HG03442 (cell line): Measurements from ENCODE around the gene KLHL3.

Experiments used
- ATAC-seq: cut with Tn5 transposase; IDR thresholded peaks from one replicate; pipeline ENCODE4 v1.9.1; 2021; ENCODE audit warnings: mild to moderate bottlenecking, moderate library complexity; ENCODE audit not compliant: unreplicated experiment

Gene KLHL3

DNA sequence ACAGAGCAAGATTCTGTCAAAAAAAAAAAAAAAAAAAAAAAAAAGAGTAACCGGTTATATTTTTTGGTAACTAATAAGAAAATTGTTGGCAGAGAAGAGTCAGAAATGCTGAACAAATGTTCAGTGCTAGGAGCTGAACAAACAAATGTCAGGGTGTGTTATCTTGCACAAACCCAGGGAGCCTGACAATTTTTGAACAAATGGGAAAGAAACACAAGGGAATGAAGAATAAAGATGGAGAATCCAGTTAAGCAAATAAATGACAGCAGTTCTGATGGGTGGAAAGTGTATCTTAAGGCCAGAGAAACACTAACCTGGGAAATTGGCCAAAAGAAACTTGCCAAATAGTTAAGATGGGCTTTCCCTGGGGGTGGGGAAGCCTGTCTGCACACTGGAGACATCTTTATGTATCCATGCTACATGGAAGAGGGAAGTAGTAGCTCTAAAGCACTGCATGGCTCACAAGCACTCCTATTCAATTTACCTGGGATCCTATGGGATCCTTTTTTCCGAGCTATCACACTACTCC lies 23.7 kb downstream of the KLHL3 start:
- no peak for ATAC-seq

DNA sequence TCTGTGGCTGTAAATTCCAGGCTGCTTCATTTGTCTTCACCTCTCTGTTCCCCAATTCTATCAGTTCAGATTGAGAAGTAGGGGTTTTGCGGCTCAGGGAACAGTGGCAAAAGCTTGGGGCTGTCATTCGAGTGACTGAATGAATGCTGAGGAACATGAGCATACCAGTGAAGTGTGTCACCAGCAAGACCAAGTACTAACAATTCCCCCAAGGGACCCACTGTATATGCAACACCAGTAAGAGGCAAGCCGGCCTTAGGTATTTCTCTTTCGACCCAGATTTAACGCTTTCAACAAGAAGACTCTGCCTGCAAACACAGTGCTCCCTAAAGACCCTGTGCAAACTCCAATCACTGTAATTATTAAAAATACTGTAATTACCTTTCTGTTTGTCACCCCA lies 25.8 kb downstream of the KLHL3 start:
- no peak for ATAC-seq

DNA sequence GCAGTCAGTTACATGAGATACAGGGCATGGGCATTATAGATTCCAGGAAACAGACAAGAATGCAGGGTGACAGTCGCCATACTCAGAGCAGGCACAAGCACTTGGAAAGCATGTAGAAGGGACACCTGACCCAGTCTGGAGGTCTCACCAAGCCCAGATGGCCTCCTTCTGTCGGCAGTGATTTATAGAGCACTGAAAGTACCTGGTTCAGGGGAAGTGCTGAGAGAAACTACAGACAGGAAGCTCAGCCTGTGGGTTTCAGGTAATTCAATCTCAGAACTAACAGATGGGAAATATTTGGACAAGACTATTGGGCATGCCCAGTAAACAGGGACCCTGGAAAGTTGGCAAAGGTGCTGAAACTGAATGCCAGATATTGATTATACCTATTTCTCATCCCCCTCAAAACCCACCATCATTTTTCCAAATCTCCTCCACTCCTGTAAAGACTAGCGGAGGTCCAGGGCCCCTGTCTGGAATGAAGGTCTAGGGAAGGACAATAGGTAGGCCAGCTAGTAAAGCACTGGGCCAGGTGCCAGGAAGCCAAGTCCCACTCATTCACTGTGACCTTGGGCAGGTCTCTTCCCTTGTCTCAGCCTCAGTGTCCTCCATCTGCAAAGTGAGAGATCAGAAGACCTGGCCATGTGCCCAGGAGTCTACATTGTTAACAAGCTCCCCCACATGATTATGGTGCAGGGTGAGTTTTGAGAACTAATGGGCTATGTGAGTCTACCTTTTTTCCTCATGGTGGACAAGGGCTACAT lies 26.9 kb downstream of the KLHL3 start:
- ATAC-seq, result no peak

DNA sequence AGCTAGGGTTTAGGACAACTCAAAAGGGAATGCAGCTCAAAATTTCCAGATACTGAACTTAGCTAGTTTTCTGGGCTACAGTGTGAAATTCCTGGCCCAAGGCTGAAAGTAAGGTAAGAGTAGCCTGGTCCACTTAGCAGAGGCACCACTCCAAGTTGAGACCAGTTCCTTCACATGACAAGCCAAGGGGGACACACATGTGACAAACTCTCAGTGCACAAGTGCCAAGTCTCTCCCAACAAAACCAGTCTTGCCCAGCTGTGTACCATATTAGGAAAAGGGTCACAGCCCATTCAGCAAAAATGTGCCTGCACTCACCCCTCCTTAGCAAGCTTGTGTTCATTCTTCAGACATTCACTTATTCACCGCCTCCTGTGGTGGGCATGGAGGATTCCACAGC lies 27.8 kb downstream of the KLHL3 start:
- ATAC-seq, result no peak

DNA sequence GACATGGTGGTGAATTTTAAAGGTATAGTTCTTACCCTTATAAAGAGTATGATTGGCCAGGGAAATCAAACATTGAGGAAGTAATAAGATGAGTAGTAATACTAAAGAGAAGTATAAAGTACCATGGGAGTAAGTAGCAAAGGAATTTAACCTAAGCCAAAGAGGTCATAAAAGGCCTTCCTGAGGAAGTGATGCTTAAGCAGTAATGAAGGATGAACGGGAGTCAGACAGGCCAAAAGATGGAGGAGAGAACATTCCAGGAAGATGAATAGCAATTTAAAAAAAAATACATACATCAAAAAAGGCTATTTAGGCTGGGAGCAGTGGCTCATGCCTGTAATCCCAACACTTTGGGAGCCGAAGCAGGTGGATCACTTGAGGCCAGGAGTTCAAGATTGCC lies 29.0 kb downstream of the KLHL3 start:
- ATAC-seq, result no peak

DNA sequence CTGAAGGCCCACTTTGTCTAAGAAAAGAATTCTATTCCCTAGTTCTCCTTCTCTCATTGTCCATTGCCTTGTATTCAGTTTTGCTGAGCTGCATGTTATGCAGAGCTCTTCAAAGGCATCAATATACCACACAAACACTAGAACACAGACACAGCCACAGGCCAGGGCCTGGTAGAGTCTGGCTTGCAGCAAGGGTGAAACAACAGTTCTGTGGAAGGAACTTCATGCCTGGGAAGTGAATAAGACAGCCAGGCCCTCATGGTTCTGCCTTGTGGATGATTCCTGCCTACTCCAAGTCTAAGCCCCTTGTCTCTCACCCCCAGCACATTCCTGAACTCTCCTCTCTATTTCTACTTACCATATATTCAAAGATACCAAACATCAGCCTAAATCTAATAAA lies 30.8 kb downstream of the KLHL3 start:
- ATAC-seq, result no peak

DNA sequence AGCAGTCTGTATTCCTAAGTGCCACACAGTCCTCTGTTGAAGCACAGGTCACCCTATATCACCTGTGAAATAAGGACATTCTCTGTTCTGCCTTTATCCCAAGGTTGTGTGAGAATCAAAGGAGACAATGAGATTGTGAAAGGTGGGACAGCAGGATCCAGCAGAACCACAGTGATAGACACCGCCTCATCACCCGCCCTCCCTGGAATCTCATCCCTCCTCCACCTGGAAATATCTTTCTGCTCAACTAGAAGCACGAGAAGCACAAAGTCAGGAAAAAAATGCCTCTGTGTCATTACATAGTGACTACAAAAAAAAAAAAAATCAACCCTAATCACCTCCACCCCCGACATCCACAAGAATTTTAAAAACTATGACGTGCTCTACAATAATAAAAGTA lies 32.3 kb downstream of the KLHL3 start:
- ATAC-seq, result no peak

DNA sequence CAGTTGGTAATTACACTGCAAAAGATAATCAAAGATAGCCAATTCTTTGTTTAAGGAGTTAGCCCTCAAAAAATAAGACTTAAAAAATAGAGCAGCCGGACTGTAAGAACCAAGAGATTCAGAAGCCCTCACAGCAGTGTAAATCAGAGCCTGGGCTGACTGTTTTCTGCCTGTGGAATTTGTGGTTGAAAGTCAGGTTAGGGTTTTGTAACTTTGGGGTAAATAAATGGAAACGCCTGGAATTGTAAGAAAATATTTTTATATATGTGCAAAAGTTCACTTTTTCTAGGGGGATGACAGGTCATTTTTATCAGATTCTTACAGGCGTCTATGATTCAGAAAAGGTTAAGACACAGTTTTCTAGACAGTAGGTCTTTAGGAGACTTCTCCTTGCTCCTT lies 35.6 kb downstream of the KLHL3 start:
- no peak for ATAC-seq

DNA sequence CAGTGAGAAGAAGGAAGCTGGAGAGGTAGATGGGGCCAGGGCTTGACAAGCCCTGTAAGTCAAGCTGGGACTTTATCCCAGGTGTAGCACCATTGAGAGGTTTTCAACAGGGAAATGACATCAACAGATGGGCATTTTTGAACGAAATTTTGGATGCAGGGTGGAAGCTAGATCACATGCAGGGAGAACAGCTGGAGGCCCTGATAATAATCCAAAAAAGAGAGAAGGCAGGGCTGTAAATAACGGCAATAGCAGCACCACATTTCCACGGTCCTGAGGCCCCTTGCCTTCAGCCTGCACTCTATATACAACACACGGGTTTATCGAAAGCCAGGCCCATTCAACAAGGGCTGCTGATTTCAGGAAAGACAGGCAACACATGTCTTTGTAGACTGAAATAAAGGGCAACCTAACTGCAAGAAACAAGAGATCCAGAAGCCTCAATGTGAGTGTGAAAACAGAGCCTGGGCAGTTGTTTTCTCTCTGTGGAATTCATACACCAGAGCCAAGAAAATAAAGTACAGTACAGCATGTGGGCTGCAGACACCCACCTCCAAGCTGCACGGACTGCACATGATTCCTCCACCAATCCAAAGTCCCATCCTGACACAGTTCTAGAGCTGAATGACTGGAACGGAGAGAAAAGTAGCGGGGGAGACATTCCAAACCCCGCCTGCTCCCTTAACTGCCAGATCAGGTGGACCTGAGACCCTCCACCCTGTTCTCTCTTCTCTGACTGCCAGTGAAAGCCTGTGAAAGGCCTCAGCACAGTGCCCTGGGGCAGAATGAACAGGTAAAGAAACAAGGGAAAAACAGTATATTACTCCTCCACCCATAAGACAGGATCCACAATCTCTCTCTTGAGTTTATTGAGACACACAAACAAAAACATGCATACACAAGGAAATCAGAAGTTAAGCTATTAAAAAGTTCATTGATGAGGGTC lies 36.3 kb downstream of the KLHL3 start:
- ATAC-seq, result no peak

DNA sequence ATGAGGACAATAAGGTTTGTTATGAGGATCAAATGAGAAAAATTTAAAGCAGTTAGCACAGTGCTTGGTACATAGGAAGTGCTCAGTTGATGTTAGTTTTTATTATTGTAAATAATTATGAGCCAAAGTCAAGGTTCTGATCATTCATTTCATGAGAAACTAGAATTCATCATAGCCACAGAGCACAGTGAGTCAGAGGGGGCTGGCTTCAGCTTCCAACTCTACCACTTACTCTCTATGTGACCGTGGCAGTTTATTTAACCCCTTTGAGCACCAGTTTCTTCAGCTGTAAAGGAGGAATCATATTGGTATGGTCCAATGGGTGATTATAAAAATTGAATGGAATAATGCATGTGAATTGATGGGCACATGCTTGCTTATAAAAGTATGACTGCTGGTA lies 39.4 kb downstream of the KLHL3 start:
- ATAC-seq, result no peak

DNA sequence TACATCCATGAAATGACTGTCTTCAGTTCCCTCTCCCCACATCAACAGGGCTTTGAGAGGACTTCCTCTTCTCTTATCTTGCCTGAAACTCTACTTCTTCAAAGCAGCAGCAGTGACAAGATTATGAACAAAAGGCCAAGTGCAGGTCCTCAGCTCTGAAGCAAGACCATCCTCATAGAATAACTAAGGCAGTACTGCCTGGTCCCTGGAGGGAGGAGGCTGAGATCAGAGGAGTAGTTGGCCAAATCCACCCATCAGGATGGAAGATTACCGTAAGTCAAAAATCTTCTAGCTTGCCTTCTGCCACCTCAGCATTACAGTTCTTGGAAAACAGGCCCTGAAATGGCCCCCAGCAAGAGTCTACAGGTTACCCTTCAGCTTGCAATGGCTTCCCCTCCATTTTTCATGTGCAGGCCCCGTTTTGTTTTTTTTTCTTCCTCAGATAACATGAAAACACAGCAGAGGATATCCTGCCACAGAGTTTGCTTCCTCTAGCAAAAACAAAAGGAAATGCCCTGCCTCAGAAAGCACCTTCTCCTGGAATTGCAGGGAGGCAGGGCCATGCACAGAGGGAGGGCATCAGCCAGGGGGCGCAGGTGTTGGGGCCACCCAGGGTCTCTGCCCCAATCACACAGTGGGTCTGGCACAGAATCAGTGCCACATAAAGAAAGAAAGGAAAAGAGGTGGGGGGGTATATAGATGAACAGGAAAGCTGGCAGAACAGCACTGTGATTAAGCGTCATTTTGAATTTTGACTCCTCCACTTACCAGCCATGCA lies 40.0 kb downstream of the KLHL3 start:
- no peak for ATAC-seq

DNA sequence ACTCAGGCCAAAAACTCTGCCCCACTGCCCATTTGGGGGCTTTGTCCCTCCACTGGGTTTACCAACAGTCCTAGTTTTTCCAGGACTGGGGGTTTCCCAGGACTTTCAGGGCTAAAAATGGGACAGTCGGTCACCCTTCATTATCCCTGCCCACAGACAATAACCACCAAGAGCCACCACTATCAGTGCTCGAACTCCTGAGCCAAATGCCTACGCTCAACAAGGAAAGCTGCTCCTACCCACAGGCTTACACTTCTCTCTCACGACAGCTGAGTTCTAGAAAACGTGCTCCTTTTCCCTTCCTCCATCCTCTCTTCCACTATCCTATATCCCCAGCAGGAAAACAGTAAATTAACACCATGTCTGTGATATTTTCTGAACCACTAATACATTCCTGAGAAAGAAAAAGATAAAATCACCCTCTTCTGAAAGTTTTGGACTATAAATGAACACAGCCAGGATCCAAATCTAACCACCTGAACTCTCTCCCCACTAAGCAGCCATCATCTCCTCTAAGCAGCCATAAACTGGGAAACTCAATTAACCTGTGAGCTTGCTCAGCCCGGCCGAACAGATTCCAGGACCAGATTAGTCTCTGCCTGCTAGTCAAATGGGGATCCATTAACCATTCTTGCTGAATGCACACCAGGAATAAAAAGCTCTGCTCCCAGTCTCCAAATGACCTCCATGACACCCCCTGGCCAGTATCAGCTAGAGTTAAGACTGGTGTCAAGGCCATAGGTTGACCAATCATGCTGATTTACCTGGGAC lies 41.8 kb downstream of the KLHL3 start:
- no peak for ATAC-seq

DNA sequence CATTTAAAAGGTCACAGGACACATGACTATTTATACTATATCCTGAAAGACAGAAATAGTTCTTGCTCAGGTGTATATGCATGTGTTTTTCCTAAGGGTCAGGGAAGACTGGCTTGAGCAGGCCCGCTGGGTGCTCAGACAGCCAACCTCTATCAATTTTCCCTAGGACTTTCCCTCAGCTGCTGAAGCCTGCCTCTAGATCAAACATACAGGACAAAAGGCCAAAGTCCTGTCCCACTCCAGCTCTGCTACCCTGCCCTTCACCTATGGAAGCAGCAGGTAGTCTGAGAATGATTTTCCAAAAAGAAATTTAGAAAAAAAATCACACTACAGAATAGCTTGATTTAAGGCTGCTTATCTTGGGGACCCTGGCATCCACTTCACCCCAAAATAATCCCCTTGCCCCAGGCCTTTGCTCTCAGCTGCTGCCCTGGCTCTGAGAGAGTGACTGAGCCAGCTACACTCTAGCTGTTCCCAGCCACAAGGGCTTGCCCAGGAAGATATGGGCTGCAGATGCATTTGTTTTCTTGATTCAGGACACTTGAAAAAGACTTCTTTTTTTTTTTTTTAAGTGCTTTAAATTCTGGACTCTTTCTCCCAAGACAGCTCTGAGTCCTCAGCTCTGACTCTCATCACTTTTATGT lies 42.5 kb downstream of the KLHL3 start:
- no peak for ATAC-seq

DNA sequence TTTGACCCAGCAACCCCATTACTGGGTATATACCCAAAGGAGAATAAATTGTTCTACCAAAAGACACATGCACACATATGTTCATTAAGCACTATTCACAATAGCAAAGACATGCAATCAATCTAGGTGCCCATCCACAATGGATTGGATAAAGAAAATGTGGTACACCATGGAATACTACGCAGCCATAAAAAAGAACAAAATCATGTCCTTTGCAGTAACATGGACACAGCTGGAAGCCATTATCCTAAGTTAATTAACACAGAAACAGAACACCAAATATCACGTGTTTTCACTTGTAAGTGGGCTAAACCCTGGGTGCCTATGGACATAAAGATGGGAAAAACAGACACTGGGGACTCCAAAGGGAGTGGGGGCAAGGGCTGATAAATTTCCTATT lies 46.6 kb downstream of the KLHL3 start:
- no peak for ATAC-seq

DNA sequence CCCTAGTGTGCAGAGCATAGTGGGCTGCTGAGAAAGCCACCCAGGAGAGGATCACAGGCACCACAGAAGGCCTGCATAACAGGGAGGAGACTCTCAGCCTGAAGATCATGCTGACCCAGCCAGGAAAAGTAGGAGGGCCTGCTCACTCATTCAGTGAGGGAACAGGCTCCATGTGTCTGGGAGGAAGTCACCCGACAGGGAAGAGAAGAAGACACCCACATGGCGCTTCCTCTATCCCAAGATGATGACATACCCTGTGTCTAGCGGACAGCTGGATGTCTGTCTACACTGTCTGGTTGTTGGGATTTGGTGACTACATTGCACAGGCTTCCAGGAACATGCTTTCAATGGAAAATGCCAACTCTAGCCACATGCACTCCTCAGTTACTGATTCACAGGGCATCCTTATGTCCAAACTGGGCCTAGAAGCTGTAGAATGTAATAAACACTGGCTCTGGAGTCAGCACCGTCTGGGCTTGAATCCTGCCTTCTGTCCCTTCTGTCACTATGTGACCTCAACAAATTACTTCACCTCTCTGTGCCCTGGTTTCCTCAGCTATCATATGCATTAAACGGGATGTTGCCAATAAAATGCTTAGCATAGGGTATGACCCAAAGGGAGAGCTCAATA lies 47.6 kb downstream of the KLHL3 start:
- ATAC-seq, result no peak

DNA sequence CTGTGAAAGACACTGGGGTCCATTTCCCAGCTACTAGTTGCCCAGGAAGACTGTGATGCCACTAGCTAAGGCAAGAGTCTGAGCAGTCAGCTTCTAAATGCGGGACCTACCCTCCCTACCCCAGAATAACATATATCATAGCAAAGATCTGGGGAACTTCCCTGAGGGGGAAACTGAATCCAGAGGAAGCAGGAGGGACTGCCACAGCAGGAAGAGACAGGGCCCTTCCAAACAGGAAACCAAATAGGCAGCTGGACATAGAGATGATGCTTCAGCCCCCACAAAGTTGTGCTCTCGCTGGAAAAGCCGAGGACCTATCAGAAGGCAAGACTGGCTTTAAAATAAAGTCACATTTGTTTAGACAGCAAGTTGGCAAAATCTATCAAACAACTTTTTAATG lies 51.1 kb downstream of the KLHL3 start:
- ATAC-seq, result no peak

DNA sequence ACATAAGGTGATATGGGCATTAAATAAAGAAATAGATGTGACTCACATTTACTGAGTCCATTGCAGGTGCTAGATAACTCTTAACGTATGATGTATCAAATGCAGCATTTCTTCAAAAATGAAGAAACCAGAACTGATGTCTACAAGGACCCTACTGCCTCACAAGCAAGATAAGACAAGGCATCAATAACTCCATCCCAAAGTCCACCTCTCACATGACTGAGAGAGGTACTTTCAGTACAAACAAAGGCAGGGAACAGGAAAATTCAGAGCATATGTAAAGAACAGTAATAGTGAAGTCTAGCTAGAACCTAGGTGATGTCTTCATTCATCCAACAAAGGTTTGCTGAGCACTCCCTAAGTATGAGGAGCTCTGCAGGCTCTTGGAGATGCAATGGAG lies 54.7 kb downstream of the KLHL3 start:
- no peak for ATAC-seq

DNA sequence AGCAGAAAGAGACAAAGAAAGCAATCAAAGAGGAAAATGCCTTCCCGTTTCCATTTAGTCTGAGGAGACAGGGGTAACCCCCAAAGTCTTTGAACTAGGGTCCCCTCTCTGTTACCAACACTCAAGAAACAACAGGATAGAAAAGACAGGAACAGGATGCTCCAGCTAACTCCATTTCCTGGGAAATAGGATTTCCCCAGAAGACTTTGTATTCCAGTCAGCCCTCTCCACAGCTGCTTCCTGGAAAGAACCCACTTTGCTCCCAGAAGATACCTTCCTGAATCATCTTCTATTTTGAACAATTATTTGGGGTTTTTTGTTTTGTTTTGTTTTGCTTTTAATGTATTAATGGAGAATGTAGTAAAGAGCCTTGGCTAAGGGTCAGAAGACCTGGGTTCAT lies 56.0 kb downstream of the KLHL3 start:
- ATAC-seq, result no peak

DNA sequence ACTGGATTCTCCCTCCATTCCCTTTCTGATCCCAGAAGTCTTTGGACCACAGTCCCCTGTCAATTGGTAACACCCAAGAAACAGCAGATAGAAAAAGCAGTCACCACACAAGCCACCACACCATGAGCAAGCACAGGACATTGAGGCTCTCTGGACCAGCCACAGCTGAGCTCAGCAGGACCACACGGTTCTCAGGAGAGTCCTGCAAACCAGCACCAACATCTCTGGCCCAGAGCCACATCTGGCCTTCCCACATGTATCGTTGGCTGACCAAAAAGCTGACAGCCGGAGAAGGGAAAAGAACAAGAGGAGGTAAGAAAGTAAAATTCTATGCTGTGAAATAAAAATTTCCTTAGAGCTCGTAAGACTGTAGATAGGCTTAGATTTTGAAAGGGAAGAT lies 56.7 kb downstream of the KLHL3 start:
- no peak for ATAC-seq

DNA sequence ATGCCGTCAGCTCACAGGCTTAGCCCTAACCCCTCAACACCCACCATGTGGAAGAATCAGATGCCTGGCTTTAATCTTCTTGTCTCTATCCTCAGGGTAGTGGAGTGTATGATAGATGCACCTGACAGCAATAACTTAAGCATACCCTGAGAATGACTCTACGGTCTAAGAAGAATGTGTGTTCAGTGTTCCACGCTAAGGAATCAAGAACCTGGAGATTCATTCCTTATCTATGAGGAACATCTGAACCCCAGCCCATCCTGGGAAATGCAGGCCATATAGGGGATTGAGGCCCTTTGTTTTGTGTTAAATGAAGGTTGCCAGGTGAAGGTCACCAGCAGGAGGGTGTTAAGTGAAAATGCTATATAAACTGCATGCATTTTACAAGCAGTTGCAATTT lies 63.0 kb downstream of the KLHL3 start:
- no peak for ATAC-seq
